Keratinocyte (primary cell): ENCODE data around the gene TLK1. TPM values are rescaled to one million over a fixed set of nuclear protein-coding genes. Genes with fewer than 3 reads are reported as not detected.

Experiments
- DNase-seq: peaks from one replicate; pipeline ENCODE4 v3.0.0-alpha.2; 2011; ENCODE audit warnings: low read depth, missing footprints, low spot score
- FAIRE-seq: peaks from 2 replicates; lab custom pipeline; 2011; peaks lifted over from hg19 to GRCh38; lab: Jason Lieb, UNC
- H2AFZ ChIP-seq: 2 replicates; pipeline ENCODE4 v1.6.0; 2012; ENCODE audit warnings: low read length, control low read depth, inconsistent platforms; ENCODE audit not compliant: control insufficient read depth
- H3K27ac ChIP-seq: 2 replicates; pipeline ENCODE4 v1.5.1; 2011; ENCODE audit warnings: low read length; ENCODE audit not compliant: control insufficient read depth, insufficient read depth
- H3K27me3 ChIP-seq: 3 replicates; pipeline ENCODE4 v1.6.0; 2011; ENCODE audit warnings: low read length; ENCODE audit not compliant: control insufficient read depth, insufficient read depth; ENCODE audit errors: extremely low read depth
- H3K36me3 ChIP-seq, 2 experiments: 2 replicates in 1 of 2; 3 replicates in 1 of 2; pipeline ENCODE4 v1.5.1; 2011; ENCODE audit warnings: low read length in 2 of 2, mild to moderate bottlenecking in 1 of 2; ENCODE audit not compliant: control insufficient read depth in 2 of 2, insufficient read depth in 2 of 2; ENCODE audit errors: extremely low read depth in 1 of 2
- H3K4me1 ChIP-seq: 3 replicates; pipeline ENCODE4 v1.5.1; 2011; ENCODE audit warnings: low read length; ENCODE audit not compliant: control insufficient read depth, insufficient read depth; ENCODE audit errors: extremely low read depth
- H3K4me2 ChIP-seq: 3 replicates; pipeline ENCODE4 v1.6.0; 2011; ENCODE audit warnings: low read depth, low read length; ENCODE audit not compliant: control insufficient read depth, insufficient read depth; ENCODE audit errors: extremely low read depth
- H3K4me3 ChIP-seq, 3 experiments: fragments of 200-600 bp in 1 of 3; sonication (generic) in 1 of 3; 2 replicates in 2 of 3; 3 replicates in 1 of 3; pipeline ENCODE4 v1.5.1; 2011 to 2016; ENCODE audit warnings: low read length in 3 of 3, mild to moderate bottlenecking in 3 of 3, control low read depth in 2 of 3, inconsistent platforms in 1 of 3, low read depth in 1 of 3, mixed read lengths in 1 of 3, mixed run types in 1 of 3, moderate library complexity in 1 of 3; ENCODE audit not compliant: control insufficient read depth in 2 of 3, insufficient read depth in 2 of 3; ENCODE audit errors: extremely low read depth in 1 of 3
- H3K79me2 ChIP-seq: 2 replicates; pipeline ENCODE4 v1.6.0; 2012; ENCODE audit warnings: low read length; ENCODE audit not compliant: control insufficient read depth, insufficient read depth
- H3K9ac ChIP-seq: 3 replicates; pipeline ENCODE4 v1.6.0; 2011; ENCODE audit warnings: low read length; ENCODE audit not compliant: control insufficient read depth, insufficient read depth; ENCODE audit errors: extremely low read depth
- H3K9me1 ChIP-seq: 3 replicates; pipeline ENCODE4 v1.6.0; 2011; ENCODE audit warnings: low read length; ENCODE audit not compliant: control insufficient read depth, insufficient read depth; ENCODE audit errors: extremely low read depth
- H3K9me3 ChIP-seq: 2 replicates; pipeline ENCODE4 v1.5.1; 2012; ENCODE audit warnings: low read depth, low read length; ENCODE audit not compliant: control insufficient read depth
- H4K20me1 ChIP-seq: 3 replicates; pipeline ENCODE4 v1.6.0; 2011; ENCODE audit warnings: low read length; ENCODE audit not compliant: control insufficient read depth, insufficient read depth; ENCODE audit errors: extremely low read depth
- CTCF ChIP-seq, 3 experiments: IDR thresholded peaks in 1 of 3; conservative IDR thresholded peaks in 1 of 3; optimal IDR thresholded peaks in 1 of 3; 2 replicates in 2 of 3; 3 replicates in 1 of 3; pipeline versions ENCODE3 to v1.5.1; 2011; ENCODE audit warnings: low read length in 3 of 3, mild to moderate bottlenecking in 3 of 3, moderate library complexity in 2 of 3, control low read depth in 1 of 3, inconsistent platforms in 1 of 3; ENCODE audit not compliant: insufficient read depth in 2 of 3; ENCODE audit errors: extremely low read depth in 1 of 3
- EZH2 ChIP-seq: IDR thresholded peaks from one replicate; pipeline ENCODE4 v1.6.1; 2012; ENCODE audit warnings: inconsistent platforms, mild to moderate bottlenecking, low read length, moderate library complexity
- dilution Hi-C: fragments of 300-500 bp; cut with MboI; formaldehyde crosslinking; loops from one replicate; pipeline ENCODE4 v1.7.0; 2020; ENCODE audit warnings: low sequenced_read_pairs; ENCODE audit not compliant: extremely low pct_ligation_motif_present
- polyA plus RNA-seq, 5 experiments: library from polyadenylated mRNA; depleted of rRNA in 3 of 5; stranded (reverse) in 3 of 5; stranded (forward) in 1 of 5; unstranded in 1 of 5; fragments of >200 nt; gene quantifications; 1 replicate in 1 of 5; 2 replicates in 3 of 5; 3 replicates in 1 of 5; pipeline versions ENCODE4 v1.2.1 to v1.2.3, GENCODE V29; 2011 to 2012; ENCODE audit warnings: missing spikeins in 2 of 5, low read depth in 1 of 5, low replicate concordance in 1 of 5

Gene TLK1
- polyA plus RNA-seq, 1 donor (not counting 4 experiments of a cell fraction or from before 2014, with no cell fraction given), result 14.7 TPM

- Histone ChIP-seq H3K9me1 (no peaks in the 10 kb centered on the region), H3K4me3 (no peak overlapping the region), H3K27ac (no peak overlapping the region), H4K20me1 (peaks cover 9% of the 10 kb centered on the region), H3K4me2 (no peak overlapping the region), H3K36me3 (no peaks in the 10 kb centered on the region), H3K9me3 (no peaks in the 10 kb centered on the region), H3K4me1 (no peaks in the 10 kb centered on the region), H2AFZ (no peak overlapping the region), H3K27me3 (no peaks in the 10 kb centered on the region), H3K79me2 (peaks cover 96% of the 10 kb centered on the region), H3K9ac (no peak overlapping the region)
- FAIRE-seq (no peak), DNase-seq (no peak)
- dilution Hi-C loops, result no loop called here
- TF ChIP-seq EZH2 (no peak), CTCF (optimal IDR thresholded peaks at IDR 0.05 in 1 of 3, IDR thresholded peaks at IDR 0.05 in 1 of 3, conservative IDR thresholded peaks at IDR 0.05 in 1 of 3; ENCODE audit: extremely low read depth in 1 of 3, insufficient read depth in 2 of 3, low read length in 3 of 3) (no peak)
These were observed 26.0 kb downstream of the TLK1 start for GRCh38 chr2:171134624-171135230.

- H2AFZ ChIP-seq, result no peak overlapping the region
- no peak overlapping the region for H3K4me2 ChIP-seq
- peaks cover 97% of the 10 kb centered on the region for H3K79me2 ChIP-seq
- no peak overlapping the region for H3K9ac ChIP-seq
- no peaks in the 10 kb centered on the region for H3K9me3 ChIP-seq
- no peak overlapping the region for H3K27ac ChIP-seq
- FAIRE-seq (no peak), DNase-seq (no peak)
- no peaks in the 10 kb centered on the region for H3K9me1 ChIP-seq
- TF ChIP-seq CTCF (optimal IDR thresholded peaks at IDR 0.05 in 1 of 3, IDR thresholded peaks at IDR 0.05 in 1 of 3, conservative IDR thresholded peaks at IDR 0.05 in 1 of 3; ENCODE audit: extremely low read depth in 1 of 3, insufficient read depth in 2 of 3, low read length in 3 of 3), result no peak
- no peak for TF ChIP-seq EZH2
- H3K4me1 ChIP-seq, result no peaks in the 10 kb centered on the region
- dilution Hi-C loops, result no loop called here
- no peaks in the 10 kb centered on the region for H3K27me3 ChIP-seq
- peaks cover 7% of the 10 kb centered on the region for H4K20me1 ChIP-seq
- no peaks in the 10 kb centered on the region for H3K36me3 ChIP-seq
- no peak overlapping the region for H3K4me3 ChIP-seq
These were observed 28.6 kb downstream of the TLK1 start for GRCh38 chr2:171132086-171132485.
